SK-MEL-5 (cell line): ENCODE measurements around the gene MORF4L1. TPM values are rescaled to one million over a fixed set of nuclear protein-coding genes. Genes with fewer than 3 reads are reported as not detected.
"Not testable (repeated sequence)": the region's sequence is repeated elsewhere in the genome, so short reads cannot be mapped to it uniquely, and the experiment has no call there.

Experiments used
- DNase-seq: peaks from one replicate; pipeline ENCODE4 v3.0.0-alpha.2; 2016; ENCODE audit warnings: low read depth, low spot score
- in situ Hi-C: cut with HindIII; loops from 2 replicates; pipeline ENCODE4 v1.10.0; 2016; ENCODE audit warnings: low sequenced_read_pairs, high pct_unique_total_duplicates, low pct_unique_long_range_greater_than_20kb
- total RNA-seq: library from RNA; depleted of rRNA; stranded (reverse); fragments of >200 nt; shearing (Covaris generic); gene quantifications from 2 replicates; pipeline ENCODE4 v1.2.3, GENCODE V29; 2014

MORF4L1 gene
- total RNA-seq, 1 experiment from 2014 or later = 172 TPM

DNA sequence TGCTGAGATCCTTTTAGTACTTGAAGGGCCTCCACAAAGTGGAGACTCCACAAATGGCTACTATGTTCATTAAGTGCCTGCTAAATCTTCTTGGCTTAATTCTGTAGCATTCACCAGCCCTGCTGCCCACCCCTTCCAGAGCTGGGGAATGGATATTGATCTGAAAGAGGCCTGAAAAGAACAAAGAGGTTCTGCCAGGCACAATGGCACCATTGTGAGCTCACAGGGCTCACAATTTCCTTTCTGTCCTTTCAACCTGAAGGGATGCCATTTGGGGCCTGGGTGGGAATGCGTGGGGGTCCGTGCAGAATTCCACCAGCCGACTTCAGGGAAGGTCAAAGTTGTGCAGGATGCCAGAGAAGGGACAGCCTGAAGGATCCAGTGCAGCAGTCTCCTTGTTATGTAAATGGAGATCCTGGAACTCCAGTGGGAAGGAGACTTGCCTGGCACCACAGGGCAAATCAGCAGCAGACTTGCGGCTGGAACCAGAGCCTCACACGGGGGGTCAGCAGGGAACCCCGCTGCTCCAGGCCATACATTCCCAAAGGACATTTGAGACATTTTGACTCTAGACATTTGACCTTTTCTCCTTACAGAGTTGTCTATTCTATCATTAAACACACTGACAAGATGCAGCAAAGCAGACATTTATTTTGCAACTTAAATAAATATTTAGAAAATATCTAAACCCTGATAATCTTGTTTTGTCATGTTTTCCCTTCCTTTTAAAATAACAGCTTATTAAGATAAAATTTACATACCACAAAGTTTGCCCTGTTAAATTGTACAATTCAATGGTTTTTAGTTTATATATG lies 21.5 kb upstream of the MORF4L1 start:
- peak; percentile 74 for DNase-seq
- in situ Hi-C loops = no loop called here

DNA sequence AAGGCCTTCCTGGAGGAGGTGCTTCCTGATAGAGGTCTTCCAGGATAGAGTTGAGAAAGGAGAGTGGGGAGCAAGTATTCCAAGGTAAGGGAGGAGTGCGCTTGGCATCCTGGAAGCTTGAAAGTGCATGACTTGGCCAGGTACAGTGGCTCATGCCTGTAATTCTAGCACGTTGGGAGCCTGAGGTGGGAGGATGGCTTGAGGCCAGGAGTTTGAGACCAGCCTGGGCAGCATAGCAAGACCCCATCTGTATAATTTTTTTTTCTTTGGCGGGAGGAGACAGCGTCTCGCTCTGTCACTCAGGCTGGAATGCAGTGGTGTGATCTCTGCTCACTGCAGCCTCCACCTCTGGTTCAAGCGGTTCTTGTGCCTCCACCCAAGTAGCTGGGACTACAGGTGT lies 19.2 kb upstream of the MORF4L1 start:
- no peak for DNase-seq
- in situ Hi-C loops = no loop called here

DNA sequence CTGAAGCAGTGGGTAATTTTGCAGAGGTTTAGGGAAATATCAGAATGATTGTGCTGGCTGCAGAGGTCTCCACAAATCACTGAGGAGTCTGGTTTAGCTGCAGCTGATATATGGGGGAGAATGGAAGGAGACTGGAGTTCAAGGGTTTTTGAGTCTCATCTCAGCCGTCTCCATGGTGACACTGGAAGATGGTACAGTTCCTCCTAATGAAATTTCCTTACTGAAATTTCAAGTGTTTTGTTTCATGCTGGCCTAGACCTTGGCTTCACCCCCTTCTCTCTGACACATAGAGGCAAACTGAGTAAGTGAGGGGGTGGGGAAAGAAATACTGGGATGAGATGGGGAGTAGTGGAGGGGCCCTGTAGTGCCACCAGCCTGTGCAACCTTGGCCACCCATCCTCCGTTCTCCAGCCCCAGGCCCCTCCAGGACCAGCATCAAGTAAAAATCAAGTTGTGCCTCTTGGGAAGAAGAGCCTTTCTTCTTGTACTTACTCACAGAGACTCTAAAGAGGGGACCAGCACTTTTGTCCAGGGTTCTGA lies 17.8 kb upstream of the MORF4L1 start:
- in situ Hi-C loops = no loop called here
- no peak for DNase-seq

DNA sequence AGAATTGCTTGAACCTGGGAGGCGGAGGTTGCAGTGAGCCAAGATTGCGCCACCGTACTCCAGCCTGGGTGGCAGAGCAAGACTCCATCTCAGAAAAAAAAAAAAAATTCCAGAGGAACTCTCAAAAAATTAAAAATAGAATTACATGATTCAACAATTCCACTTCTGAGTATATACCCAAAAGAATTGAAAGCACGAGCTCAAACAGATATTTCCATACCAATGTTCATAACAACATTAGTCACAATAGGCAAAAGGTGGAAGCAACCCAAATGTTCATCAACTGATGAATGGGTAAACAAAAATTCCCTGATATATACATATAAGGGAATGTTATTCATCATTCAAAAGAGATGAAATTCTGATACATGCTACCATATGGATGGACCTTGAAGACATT lies 16.9 kb upstream of the MORF4L1 start:
- DNase-seq = no peak
- in situ Hi-C loops = no loop called here

DNA sequence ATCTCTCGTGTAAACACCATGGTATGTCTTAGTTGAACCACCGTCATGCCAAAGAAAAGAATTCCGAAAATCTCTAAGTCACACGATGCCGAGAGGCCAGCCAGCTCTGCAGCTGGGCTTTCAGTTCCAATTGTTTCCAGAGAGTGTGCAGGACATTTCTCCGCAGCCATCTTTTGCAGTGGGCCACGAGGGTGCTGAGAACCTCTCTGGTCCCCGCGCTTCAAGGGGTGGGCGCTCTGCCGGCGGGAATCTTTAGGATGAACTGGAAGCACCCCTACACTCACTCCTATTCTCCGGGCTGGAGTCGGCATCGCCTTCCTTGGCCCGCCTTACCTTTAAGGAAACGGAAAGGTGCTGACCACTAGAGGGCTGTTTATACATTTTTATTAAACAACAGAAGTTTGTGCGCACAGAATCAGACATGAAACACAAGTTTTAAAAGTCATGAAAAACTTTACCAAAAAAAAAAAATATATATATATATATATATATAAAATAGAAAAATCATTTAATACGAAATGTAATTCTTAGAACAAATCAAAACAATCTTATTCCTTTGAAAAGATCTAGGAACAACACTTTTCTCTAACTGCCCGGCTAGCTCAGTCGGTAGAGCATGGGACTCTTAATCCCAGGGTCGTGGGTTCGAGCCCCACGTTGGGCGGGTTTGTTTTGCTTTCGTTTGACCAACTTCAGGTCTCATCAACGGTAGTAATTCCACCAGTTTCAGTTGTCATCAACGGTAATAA lies 12.5 kb upstream of the MORF4L1 start:
- in situ Hi-C loops = no loop called here
- peak; percentile 87 for DNase-seq

DNA sequence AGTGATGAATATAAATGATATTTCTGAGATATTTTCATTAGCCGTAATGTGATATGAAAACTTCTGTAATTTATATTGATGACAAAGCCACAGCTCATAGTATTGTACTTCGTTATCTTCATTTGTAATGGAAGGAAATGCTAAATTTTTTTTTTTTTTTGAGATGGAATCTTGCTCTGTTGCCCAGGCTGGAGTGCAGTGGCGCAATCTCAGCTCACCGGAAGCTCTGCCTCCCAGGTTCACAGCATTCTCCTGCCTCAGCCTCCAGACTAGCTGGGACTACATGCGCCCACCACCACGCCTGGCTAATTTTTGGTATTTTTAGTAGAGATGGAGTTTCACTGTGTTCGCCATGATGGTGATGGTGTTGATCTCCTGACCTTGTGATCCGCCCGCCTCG lies 7.1 kb upstream of the MORF4L1 start:
- not testable (repeated sequence) for DNase-seq

DNA sequence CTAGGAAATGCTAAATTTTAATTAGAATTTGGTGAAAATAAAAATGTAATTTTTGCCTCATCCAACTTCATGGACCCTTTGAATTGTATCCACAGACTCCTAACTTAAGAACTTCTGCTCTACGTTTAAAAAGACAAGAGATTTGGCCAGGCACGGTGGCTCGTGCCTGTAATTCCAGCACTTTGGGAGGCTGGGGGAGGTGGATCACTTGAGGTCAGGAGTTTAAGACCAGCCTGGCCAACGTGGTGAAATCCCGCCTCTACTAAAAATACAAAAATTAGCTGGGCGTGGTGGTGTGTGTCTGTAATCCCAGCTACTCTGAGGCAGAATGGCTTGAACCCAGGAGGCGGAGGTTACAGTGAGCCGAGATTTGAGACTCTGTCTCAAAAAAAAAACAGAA lies 6.7 kb upstream of the MORF4L1 start:
- DNase-seq, in situ Hi-C loops: not testable (repeated sequence)

More for the DNA sequence above, 7.1 kb upstream of the MORF4L1 start:
- in situ Hi-C loops = not testable (repeated sequence)

DNA sequence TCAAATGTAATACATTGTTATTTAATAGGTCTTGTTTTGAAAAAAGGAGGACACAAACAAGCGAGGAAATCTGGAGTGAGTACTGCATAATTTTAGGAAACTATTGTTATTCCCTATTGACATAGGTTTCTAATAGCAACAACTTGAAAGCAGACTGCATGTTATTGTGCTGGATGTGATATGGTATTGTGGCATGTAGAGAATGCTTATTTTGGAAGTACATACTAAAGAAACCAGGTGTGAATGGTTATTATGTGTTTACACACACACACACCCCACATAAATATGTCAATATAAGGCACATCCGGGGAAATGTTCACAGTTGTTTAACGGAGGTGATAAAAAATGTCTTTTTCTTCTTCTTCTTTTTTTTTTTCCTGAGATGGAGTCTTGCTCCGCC lies 5.9 kb upstream of the MORF4L1 start:
- in situ Hi-C loops = no loop called here
- DNase-seq = no peak

DNA sequence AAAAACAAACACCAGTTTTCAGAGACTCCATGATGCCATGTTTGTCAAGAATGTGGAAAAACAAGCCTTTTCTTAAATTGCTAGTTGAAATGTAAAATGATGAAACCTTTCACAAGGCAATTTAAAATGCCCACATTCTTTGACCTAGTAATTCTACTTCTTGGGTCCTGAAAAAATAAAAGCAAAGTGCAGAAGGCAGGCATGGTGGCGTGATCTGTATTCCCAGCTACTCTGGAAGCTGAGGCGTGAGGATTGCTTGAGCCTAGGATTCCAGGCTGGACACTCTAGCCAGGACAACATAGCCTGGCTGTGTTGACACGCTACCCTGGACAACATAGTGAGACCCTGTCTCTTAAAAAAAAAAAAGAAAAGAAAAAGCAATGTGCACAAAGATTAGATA lies 4.3 kb upstream of the MORF4L1 start:
- no peak for DNase-seq
- in situ Hi-C loops = no loop called here

DNA sequence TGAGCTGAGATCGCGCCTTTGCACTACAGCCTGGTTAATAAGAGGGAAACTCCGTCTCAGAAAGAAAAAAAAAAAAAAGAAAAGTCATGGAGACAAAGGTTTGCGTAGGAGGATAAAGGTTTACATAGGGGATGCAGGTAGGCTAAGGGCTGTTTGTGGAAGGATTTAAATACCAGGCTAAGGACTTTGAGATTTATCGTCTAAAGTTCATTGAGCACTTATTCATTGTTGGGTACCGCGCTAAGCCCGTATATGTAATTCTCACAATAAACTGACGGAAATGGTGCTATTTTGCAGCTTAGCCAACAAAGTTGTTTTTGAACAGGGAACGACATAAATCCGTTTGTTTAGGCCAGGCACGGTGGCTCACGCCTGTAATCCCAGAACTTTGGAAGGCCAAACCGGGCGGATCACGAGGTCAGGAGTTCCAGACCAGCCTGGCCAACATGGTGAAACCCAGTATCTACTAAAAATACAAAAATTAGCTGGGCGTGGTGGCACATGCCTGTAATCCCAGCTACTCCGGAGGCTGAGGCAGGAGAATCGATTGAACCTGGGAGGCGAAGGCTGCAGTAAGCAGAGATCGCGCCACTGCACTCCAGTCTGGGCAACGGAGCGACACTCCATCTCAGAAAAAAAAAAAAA lies 1.1 kb upstream of the MORF4L1 start:
- DNase-seq, in situ Hi-C loops: not testable (repeated sequence)

DNA sequence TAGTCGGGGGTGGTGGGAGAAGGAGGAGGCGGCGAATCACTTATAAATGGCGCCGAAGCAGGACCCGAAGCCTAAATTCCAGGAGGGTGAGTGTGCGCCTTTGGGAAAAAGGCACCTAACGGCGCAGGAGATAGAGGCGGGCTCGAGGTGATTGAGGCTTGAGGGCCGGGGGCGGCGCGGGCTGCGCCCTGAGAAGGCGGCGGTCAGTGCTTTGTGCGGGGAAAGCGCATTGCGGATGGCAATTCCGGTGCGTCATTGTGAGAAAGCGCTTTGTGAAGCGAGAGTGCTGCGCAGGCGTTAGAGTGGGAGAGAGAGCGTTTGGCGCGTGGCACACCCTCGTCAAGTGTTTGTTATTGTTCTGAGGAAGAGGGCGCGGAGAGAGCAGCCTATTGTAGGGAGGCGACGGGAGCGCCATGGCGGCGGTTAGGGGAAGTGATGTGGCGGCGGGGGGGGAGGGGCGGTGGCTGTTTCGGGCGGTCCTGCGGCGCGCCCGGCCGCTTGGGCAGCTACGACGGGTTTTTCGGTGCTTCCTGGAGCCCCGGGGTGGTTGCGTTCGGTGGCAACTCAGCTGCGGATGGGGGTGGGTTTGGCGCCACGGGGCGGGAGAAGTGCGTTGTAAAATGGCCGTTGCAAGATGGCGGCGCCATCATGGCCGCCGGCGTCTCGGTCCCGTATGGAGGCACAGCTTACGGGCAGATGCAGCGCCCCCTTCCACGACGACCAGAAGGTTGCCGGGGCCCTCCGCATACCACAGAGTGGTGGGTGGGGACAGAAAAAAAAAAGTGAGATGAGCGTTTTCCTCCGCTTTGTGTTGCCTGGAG lies 492 bp downstream of the MORF4L1 start:
- in situ Hi-C loops = no loop called here

DNA sequence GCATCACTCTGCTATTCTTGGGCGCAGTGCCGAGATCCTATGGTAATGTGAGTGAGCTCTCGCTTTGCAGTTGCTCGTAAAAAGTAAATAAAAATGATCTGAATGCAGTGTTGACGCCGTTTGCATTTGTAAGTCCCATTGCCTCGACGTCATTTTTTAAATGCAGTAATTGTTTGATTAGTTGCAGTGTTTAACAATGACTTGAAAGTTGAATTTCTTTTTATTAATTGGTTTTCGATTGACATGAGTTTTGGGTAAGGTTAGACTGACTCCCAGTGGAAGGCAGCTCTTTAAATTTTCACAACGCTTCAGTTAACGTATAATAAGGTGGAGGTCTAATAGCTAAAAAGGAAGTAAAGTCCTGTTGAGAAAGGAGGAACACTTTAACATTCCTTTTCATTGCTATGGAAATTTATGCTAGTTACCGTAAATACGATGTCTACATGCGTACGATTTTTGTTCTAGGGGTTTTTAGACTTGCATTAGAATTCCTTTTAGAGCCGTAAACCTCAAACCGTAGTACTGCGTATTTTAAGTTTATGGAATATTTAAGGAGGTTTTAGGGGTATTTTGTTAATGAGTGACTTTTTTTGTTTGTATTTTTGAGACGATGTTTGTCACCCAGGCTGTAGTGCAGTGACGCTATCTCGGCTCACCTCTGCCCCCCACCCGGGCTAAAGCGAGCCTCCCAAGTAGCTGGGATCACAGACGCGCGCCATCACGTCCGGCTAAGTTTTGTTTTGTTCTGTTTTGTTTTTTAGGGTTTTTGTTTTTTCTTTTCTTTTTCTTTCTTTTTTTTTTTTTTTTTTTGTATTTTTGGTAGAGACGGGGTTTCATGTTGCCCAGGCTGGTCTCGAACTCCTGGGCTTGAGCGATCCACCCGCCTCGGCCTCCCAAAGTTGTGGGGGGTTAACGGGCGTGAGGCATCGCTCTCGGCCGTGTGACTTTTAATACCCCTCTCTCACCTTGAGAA lies 1.4 kb downstream of the MORF4L1 start:
- DNase-seq = peak; percentile 97
- in situ Hi-C loops = no loop called here

More for the DNA sequence above, 492 bp downstream of the MORF4L1 start:
- no peak for DNase-seq

DNA sequence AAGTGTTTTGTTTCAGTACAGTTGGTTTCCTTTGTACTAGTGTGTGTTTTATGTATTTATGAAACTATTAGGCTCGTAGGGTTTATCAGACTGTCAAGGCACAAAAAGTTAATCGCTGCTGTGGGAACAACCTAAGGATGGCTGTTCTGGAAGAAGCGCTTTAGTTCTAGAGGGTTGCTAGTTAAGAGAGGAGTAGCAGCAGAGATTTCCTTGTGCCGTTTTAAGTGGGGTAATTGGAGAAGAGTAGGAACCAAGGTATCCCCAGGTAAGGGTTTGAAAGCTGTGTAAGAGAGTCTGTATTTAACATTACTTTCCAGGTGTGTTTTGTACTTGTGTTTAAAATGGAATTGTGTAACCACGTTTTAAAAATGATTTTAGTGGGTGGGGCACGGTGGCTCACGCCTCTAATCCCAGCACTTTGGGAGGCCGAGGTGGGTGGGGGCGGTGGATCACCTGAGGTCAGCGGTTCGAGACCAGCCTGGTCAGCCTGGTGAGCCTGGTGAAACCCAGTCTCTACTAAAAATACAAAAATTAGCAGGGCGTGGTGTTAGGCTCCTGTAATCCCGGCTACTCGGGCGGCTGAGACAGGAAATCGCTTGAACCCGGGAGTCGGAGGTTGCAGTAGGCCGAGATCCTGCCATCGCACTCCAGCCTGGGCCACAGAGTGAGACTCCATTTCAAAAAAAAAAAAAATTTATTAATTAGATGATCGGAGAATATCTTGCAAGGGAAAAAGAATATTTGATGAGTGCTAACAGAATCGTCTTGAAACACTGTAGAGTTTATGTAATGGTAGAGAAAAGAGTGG lies 2.6 kb downstream of the MORF4L1 start:
- peak; percentile 15 for DNase-seq
- in situ Hi-C loops = no loop called here

DNA sequence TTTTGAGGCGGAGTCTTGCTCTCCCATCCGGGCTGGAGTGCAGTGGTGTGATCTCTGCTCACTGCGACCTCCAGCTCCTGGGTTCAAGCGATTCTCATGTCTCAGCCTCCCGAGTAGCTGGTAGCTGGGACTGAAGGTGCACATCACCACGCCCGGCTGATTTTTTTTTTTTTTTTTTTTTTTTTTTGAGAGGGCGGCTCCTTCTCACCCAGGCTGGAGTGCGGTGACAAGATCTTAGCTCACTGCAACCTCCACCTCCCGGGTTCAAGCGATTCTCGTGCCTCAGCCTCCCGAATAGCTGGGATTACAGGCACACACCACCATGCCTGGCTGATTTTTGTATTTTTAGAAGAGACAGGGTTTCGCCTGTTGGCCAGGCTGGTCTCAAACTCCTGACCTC lies 4.3 kb downstream of the MORF4L1 start:
- DNase-seq, in situ Hi-C loops: not testable (repeated sequence)

DNA sequence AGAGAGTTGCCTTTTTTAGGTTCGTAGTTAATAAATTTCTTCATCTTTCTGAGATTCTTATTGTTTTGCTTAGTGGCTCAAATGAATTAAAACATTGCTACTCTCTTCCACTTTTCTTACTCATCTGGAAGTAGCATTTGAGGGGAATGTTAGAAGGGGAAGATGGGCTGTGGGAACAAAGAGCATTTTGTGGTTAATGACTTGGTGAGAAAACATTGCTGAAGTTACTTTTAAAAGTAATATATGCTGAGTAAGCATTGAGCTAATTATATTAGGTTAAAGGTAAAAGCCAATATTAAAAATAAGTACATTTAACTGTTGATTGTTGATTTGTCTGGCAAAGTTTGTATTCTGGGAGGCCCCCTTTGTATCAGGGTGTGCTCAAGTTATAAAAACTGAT lies 5.7 kb downstream of the MORF4L1 start:
- DNase-seq = no peak
- in situ Hi-C loops = no loop called here
